Head of caudate nucleus (tissue), 42 donors: ENCODE measurements around the gene RALGAPA1.
"Not testable (repeated sequence)": the region's sequence is repeated elsewhere in the genome, so short reads cannot be mapped to it uniquely, and the experiment has no call there.

Source experiments
- DNase-seq, 42 donors: peaks; one replicate each; pipeline versions ENCODE4 v3.0.0 to v3.0.0-alpha.2; 2020 to 2021; ENCODE audit warnings: mixed read lengths in 7 of 42
- intact Hi-C: fragments of 100-400 bp; cut with DNase I; formaldehyde crosslinking; loops from one replicate; pipeline ENCODE4 v1.15.0; 2022

RALGAPA1 gene

DNA sequence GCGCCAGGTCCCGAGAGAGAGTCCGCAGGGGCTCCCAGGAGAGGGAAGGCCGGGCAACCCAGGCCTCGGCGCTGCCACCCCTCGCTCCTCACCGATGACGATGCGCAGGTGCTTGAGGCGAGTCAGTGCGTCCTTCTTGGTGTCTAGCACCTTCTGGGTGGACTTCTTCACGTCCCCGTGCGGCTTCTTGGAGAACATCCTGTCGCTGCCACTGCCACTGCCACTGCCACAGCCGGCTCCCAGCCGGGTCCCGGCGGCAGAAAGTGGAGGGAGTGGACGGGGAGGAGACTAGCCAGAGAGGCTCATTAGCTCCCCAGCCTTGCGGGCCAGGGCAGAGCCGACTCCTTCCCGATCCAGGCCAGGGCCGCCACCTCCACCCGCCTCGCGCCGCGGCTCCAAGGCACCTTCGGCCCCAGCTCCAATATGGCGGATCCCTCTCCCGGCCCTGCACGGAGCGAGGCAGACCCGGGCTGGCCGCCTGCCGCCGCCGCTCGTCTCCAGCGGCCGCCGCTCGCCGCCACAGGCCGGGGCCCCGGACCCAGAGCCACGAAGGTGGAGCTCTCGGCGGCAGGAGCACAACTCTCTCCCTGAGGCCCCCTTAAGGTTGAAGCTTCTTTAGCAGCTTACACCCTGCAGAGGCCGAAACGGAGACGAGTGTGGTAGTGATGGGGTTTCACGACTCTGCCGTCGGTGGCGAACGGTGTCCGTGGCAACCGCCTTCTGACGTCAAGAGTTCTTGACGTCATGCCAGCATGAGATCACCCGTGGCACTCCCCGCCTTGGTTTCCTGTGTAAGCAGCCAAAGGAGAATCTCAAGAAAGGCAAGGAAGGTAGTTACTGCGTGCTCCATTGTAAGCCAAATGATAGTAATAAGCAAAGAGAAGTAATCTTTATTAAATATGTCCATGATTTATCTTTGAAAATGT lies at the start of gene RALGAPA1:
TSS of gene RALGAPA1 (minus strand) at position 658 of the 926 bp plus-strand sequence. CDS start at position 198, 460 bp downstream.
- DNase-seq, result peak; percentile 83 to 97 (median 91)
- intact Hi-C loops, result not testable (repeated sequence)

DNA sequence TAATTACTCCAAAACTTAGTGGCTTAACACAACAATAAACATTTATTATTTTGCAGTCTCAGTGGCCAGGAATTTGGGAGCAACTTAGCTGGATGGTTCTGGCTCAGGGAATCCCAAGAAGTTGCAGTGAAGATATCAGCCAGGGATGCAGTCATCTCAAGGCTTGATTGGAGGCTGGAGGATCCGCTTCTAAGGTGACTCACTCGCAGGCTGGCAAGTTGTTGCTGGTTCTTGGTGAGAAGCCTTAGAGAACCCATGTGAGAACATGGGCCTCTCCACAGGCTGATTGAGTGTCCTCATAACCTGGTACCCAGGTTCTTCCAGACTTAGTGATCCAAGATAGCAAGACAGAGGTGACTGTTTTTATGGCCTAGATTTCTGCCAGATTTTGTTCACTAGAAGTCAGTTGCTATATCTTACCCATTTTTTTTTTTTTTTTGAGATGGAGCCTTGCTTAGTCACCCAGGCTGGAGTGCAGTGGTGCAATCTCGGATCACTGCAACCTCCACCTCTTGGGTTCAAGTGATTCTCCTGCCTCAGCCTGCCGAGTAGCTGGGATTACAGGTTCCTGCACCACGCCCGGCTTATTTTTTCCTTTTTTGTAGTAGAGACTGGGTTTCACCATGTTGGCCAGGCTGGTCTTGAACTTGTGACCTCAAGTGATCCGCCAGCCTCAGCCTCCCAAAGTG lies 49.6 kb upstream of the RALGAPA1 start:
- intact Hi-C loops, result no loop called here
- DNase-seq, result no peak

DNA sequence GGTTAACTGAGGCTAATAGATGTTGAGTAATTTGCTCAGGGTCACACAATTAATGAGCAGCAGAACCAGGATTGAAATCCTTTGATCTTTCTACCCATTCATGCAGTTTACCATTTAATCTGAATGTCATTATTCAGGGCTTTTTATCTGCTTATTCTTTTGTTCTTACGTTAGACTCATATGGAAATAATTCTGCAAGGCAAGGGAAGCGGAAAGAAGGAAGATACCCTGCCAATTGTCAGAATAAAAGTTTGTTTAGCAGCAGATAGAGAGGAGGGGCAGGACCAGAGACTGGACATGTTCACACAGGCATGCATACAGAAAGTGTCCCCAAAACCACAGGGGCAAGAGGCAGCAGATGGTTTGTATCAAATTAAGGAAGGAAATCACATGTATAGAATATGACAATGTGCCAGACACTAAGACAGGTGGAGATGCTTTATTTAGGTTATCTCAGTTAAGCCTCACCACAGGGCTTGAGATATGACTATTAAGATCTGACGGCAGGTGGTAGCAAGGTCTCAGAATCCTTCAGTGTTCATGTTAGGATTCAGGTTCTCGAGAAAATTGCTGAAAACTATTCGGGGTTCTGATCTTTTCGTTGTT lies 46.9 kb upstream of the RALGAPA1 start:
- no peak for DNase-seq
- intact Hi-C loops, result no loop called here

DNA sequence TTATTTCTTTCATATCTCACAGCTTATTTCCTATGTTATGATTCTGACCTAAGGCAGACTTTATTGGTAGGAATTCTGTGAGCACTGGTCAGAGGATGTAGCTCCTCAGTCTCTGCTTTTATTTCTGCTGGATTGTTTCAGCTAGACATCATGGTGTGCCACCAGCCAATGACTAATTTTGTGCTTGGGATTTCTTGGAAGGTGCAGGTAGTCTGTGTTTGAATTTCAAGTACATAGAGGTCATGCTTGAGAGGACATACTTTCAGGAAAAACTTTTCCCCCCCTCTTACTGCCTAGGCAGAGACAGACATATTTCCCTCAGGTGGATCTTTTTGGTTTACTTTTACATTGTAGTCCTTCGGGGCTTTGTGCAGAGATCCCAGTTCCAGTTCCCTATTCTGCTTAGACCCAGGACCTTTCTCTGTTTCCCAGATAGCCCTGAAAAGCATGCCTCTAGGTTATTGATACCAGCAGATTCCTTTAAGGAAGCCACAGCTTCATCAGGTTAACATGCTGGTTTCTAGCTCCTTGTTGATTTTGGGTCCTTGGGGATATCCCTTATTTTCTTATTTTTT lies 45.7 kb upstream of the RALGAPA1 start:
- intact Hi-C loops, result no loop called here
- DNase-seq, result no peak

DNA sequence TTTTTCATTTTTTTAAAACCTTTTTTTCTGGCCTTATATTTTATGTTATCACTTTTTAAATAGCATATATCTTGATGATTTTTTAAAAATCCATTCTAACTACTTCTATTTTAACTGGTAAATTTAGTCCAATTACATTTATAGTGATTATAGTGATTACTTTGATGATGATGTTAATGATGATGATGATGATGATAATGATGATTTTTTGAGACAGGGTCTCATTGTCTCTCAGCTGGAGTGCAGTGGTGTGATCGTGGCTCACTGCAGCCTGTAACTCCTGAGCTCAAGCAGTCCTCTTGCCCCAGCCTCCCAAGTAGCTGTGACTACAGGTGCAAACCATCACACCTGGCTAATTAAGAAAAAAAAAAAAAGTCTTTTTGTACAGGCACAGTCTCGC lies 44.1 kb upstream of the RALGAPA1 start:
- intact Hi-C loops, result no loop called here
- DNase-seq, result no peak

DNA sequence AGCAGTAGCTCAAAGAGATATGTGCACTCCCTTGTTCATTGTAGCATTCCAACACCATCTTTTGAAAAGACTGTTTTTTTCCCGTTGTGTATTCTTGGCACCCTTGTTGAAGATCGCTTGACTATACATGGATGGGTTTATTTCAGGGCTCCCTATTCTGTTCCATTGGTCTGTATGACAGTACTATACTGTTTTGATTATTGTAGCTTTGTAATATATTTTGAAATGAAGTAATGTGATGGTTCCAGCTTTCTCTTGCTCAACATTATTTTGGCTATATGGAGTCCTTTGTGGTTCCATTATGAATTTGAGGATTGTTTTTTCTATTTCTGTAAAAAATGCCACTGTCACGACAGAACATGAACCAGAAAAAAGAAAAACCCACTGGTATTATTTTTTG lies 42.7 kb upstream of the RALGAPA1 start:
- intact Hi-C loops, result no loop called here
- DNase-seq, result no peak

DNA sequence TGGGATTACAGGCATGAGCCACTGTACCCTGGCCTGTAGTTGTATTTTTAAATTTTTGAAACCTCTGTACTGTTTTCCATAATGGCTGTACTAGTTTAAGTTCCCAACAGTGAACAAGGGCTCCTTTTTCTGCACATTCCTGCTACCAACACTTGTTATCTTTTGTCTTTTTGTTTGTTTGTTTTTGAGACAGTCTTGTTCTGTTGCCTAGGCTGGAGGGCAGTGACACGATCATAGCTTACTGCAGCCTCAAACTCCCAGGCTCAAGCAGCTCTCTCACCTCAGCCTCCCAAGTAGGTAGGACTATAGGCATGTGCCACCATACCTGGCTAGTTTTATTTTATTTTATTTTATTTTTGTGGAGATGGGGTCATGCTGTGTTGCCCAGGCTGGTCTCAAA lies 40.0 kb upstream of the RALGAPA1 start:
- intact Hi-C loops, result no loop called here
- DNase-seq, result no peak

DNA sequence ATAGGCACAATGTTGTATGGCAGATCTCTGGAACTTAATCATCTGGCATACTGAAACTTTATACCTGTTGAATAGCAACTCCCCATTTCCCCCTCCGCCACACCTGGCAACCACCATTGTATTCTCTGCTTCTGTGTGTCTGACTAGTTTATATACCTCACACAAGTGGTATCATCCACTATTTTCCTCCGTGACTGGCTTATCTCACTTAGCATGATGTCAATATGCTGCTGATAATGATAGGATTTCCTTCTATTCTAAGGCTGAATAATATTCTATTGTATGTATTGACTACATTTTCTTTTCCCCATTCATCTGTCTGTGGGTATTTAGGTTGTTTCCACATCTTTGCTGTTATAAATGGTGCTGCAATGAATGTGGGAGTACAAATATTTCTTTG lies 38.5 kb upstream of the RALGAPA1 start:
- intact Hi-C loops, result no loop called here
- no peak for DNase-seq

DNA sequence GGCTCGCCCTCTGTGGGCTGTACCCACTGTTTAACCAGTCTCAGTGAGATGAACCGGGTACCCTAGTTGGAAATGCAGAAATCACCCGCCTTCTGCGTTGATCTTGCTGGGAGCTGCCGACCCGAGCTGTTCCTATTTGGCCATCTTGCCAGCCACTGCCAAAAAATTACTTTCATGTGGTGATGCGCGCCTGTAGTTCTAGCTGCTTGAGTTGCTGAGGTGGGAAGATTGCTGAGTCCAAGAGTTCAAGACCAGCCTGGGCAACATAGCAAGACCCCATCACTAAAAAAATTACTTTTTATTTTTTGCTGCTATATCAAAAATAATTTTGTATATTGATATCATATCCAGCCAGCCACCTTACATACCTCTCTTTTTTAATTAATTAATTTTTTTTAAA lies 35.4 kb upstream of the RALGAPA1 start:
- intact Hi-C loops, result no loop called here
- no peak for DNase-seq

DNA sequence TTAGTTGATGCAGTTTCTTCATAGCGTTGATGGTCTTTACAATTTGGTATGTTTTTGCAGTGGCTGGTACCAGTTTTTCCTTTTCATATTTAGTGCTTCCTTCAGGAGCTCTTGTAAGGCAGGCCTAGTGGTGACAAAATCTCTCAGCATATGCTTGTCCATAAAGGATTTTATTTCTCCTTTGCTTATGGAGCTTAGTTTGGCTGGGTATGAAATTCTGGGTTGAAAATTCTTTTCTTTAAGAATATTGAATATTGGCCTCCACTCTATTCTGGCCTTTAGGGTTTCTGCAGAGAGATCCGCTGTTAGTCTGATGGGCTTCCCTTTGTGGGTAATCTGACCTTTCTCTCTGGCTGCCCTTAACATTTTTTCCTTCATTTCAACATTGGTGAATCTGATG lies 33.1 kb upstream of the RALGAPA1 start:
- intact Hi-C loops, DNase-seq: not testable (repeated sequence)

DNA sequence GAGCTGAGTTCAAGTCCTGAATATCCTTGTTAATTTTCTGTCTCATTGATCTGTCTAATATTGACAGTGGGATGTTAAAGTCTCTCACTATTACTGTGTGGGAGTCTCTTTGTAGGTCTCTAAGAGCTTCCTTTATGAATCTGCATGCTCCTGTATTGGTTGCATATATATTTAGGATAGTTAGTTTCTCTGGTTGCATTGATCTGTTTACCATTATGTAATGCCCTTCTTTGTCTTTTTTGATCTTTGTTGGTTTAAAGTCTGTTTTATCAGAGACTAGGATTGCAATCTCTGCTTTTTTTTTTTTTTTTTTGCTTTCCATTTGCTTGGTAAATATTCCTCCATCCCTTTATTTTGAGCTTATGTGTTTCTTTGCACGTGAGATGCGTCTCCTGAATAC lies 32.6 kb upstream of the RALGAPA1 start:
- intact Hi-C loops, DNase-seq: not testable (repeated sequence)

DNA sequence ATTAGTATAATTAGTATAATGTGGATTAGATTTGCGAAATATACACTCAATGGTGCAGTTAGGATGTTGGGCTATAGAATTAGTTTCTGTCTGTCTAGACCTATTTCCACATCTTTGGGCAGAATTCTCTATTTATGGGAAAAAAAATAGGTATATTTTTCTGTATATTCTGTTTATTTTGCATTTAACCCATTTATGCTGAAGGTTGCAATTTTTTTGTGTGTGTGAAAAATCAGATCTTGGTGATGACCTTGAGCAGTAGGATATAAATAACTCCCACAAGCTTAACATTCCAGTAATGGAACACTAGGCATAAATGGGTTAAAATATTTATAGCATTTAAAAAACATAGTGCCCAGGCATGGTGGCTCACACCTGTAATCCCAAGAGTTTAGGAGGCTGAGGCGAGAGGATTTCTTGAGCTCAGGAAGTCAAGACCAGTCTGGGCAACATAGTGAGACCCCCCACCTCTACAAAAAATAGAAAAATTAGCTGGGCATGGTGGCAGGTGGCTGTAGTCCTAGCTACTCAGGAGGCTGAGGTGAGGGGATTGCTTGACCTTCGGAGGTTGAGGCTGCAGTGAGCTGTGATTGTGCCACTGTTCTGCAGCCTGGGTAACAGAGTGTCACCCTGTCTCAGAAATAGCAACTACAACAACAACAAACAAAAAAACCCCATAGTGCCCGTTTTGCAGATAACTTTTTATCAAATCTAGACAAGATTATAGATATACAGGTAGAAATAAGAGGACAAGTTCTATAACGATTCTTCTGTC lies 26.3 kb upstream of the RALGAPA1 start:
- intact Hi-C loops, result no loop called here

DNA sequence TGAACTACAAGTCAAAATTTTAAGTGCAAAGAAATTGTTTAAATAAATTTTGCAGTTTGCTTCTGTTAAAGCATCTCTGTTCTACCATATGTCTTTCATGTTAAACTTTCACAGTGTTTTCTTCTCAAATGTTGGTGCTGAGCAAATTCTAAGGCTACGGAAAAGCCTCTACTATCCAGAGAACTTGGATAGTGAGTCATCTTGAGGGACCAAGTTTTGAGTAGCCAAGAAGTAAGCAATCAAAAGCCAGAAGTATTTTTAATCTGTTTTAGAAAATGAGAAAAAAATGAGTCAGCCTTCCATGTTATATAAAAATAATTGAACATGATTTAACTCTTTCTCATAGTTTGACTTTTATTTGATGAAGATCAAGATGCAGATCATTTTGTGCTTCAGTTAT lies 20.4 kb upstream of the RALGAPA1 start:
- intact Hi-C loops, result loop anchor here (10.0 kb wide), 1 partner anchor 425 kb away; the partner anchor contains the start of gene NFKBIA
- no peak for DNase-seq

More for the DNA sequence above, 26.3 kb upstream of the RALGAPA1 start:
- DNase-seq, result no peak

DNA sequence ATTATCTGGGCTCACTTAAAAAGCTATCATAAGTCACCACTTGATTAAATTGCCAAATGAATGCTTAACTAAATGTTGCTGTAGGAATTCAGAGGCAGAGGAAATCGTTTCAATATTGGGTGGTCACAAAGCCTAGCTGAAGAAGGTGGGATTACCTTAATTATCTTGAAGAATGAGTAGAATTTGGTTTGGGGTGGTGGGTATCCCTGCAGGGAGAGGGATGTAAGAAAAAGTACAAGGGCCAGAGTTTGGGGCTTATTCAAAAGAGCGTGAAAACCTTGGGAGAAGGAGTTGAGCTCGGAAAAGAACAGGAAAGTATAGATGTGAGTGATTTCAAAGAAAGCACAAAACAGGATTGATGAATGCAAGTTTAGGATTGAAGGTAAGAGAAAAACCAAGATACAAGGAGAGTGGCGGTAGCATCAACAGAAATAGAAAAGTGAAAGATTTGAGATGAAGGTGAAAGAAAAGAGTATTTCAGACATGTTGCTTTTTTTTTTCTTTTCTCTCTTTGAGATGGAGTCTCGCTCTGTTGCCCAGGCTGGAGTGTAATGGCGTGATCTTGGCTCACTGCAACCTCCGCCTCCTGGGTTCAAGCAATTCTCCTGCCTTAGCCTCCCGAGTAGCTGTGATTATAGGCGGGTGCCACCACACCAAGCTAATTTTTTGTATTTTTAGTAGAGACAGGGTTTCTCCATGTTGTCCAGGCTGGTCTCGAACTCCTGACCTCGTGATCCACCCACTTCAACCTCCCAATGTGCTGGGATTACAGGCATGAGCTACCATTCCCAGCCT lies 18.8 kb upstream of the RALGAPA1 start:
- intact Hi-C loops, result loop anchor here (10.0 kb wide), 1 partner anchor 423 kb away; the partner anchor contains the start of gene NFKBIA
- no peak for DNase-seq

DNA sequence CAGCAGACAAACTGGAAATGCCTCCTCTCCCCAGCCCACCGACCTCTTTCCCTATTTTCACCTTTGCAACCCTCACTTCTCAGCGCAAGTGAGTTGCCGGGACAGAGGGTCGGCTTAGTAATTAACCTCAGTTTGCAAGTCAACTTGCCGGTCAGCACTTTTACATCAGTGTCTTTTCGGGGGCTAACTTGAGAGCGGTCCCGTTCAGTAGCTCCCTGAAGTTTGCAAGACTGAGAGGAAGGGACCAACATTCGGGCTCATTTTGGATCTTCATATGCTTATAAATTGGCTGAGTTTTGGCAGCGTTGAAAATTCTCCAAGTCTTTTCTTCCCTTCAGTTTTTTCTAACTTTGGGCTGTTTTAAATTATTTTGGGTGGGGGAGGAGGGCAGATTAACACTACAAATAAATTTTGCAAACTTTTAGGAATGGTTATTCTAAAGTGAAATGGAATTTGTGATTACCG lies 17.9 kb upstream of the RALGAPA1 start:
- intact Hi-C loops, result loop anchor here (10.0 kb wide), 1 partner anchor 422 kb away; the partner anchor contains the start of gene NFKBIA
- DNase-seq, result no peak

DNA sequence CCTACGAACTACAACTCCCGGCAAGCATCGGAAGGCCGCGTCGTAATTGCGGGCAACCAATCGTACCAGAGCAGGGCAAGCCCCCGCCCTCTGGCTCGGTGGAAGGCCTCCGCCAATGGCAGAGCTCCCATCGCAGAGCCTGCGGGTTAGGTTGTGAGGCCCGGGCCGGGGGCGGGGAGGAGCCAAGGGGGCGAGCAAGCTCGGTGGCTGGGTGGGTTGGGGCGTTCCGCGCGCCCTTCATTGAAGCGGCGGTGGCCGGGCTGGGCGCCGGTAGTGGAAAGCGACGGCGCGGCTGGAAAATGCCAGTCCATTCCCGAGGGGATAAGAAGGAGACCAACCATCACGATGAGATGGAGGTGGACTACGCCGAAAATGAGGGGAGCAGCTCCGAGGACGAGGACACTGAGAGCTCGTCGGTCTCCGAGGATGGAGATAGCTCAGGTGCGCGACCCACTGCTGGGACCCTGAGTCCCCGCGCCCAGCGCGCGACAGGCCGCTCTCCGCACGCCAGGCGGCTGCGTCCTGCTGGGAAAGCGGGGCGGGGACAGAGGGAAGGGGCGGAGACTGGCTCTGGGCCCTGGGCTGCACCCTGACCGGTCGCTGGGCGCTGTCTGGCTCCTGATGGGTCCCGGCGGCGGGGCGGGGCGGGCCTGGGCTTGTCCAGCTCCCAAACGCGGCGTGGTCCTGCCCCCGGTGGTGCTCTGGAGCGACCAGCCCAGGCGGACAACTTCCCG lies 17.3 kb upstream of the RALGAPA1 start, which contains the start of gene BRMS1L:
TSS of gene BRMS1L (plus strand) at position 121 of the 734 bp plus-strand sequence. CDS start at position 300, 179 bp downstream.
- intact Hi-C loops, result loop anchor here (10.0 kb wide), 1 partner anchor 422 kb away; the partner anchor contains the start of gene NFKBIA
- peak; percentile 91 to 100 (median 99) for DNase-seq

DNA sequence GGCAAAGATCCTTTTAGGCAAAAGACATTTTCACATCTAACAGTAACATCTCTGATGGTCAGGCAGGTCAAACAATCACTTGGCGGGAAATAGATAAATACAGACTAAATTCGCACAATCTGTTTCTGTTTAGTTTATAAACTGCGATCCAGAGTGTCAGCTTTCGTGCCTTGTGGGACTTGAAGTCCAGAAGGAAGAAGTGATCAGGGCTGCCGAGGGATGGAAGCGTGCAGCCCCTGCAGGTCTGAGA lies 16.8 kb upstream of the RALGAPA1 start:
- no peak for DNase-seq
- intact Hi-C loops, result loop anchor here (10.0 kb wide), 1 partner anchor 421 kb away; the partner anchor contains the start of gene NFKBIA
